Stomach (tissue), 9 donors: Measurements from ENCODE around the gene FLNA. TPM values are rescaled to one million over a fixed set of nuclear protein-coding genes. Genes with fewer than 3 reads are reported as not detected.

Experiments
- DNase-seq, 2 donors: peaks; one replicate each; pipeline versions ENCODE4 v3.0.0 to v3.0.0-alpha.2; 2013 to 2019
- H3K27ac ChIP-seq, 5 donors: fragments of 200-600 bp in 4 of 5; sonication (generic) in 4 of 5; one replicate each; pipeline ENCODE4 v1.5.1; 2013 to 2019; ENCODE audit warnings: mild to moderate bottlenecking in 1 of 5, moderate library complexity in 1 of 5
- H3K27me3 ChIP-seq, 3 donors: fragments of 200-600 bp; sonication (generic); one replicate each; pipeline ENCODE4 v1.5.1; 2017 to 2019; ENCODE audit warnings: mixed run types in 1 of 3
- H3K36me3 ChIP-seq, 4 donors: fragments of 200-600 bp; sonication (generic); 1 replicate in 3 of 4; 2 replicates in 1 of 4; pipeline ENCODE4 v1.5.1; 2016 to 2019
- H3K4me1 ChIP-seq, 4 donors: fragments of 200-600 bp; sonication (generic); one replicate each; pipeline ENCODE4 v1.5.1; 2016 to 2019
- H3K4me3 ChIP-seq, 4 donors: fragments of 200-600 bp; sonication (generic) in 3 of 4; one replicate each; pipeline ENCODE4 v1.5.1; 2016 to 2019; ENCODE audit warnings: mild to moderate bottlenecking in 1 of 4
- H3K9me3 ChIP-seq, 4 donors: fragments of 200-600 bp; sonication (generic); one replicate each; pipeline ENCODE4 v1.5.1; 2016 to 2019
- CTCF ChIP-seq, 7 experiments: fragments of 450-650 bp in 4 of 7; fragments of 200-600 bp in 3 of 7; sonication (generic) in 3 of 7; IDR thresholded peaks; one replicate each; pipeline ENCODE4 v1.5.1; 2016 to 2019; ENCODE audit warnings: antibody characterized with exemption in 7 of 7, control low read depth in 2 of 7, mild to moderate bottlenecking in 1 of 7
- EP300 ChIP-seq: sonication (generic); formaldehyde crosslinking; IDR thresholded peaks from one replicate; pipeline ENCODE4 v1.6.1; 2017; ENCODE audit warnings: antibody characterized with exemption
- POLR2A ChIP-seq, 4 donors: fragments of 450-650 bp; IDR thresholded peaks; one replicate each; pipeline ENCODE4 v1.6.1; 2016; ENCODE audit warnings: antibody characterized with exemption in 4 of 4, control low read depth in 2 of 4, mild to moderate bottlenecking in 1 of 4, moderate library complexity in 1 of 4
- POLR2AphosphoS5 ChIP-seq, 3 donors: sonication (generic); formaldehyde crosslinking; IDR thresholded peaks; one replicate each; pipeline ENCODE4 v1.6.1; 2016; ENCODE audit warnings: antibody characterized with exemption in 3 of 3
- WGBS, 5 donors: extraction: QIAGEN DNeasy Blood & Tissue Kit in 3 of 5; methylation state at CpG; one replicate each; pipeline versions ENCODE4 v1.1.5 to v1.1.7; 2013 to 2018; 5-methylcytosine and 5-hydroxymethylcytosine counted together
- intact Hi-C: fragments of 100-400 bp; cut with DNase I; formaldehyde crosslinking; loops from one replicate; pipeline ENCODE4 v1.15.1; 2023; ENCODE audit warnings: low total_unique reads
- polyA plus RNA-seq, 3 donors: library from polyadenylated mRNA; stranded (reverse); fragments of 200-250 nt; gene quantifications; one replicate each; pipeline ENCODE4 v1.2.3, GENCODE V29; 2013
- total RNA-seq, 5 donors: library from RNA; depleted of rRNA; stranded (reverse); fragments of >200 nt; gene quantifications; one replicate each; pipeline versions ENCODE4 v1.1.0 to v1.2.3, GENCODE V29; 2014 to 2016
- donor health status: healthy with polysubstance abuse.
- donor health status: Bipolar disorder and iron deficiency.
- donor health status: healthy.

The FLNA gene
- total and polyA plus RNA-seq, 8 donors, result 89.2 to 3,511 (median 1,483) TPM

DNA sequence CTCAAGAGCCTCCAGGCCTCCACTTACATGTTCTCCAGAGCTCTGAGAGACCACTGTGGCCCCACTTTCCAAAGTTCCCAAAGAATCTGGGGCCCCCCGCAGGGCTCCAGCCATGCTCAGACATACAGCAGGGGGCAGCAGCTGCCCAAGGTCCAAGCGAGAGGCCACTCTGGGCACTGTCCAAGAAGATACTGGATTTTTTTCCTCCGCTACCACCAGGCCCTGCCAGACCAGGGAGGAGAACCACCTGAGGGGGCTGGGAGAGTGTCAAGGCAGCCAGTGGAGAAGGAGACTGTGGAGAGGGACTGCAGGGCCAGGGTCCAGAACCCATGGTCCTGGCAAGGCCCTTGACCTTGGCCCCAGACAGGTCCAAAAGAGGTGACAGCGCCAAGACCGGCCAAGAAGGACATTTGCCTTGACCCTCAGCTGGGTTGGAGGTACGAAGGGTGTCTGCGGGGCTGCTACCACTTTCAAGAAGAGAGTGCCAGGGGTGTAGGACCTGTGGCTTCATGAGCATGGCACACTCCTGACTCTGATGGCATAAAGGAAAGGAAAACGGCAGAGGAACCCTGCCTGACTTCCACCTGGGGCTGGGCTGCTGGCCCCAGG is 10.0 kb upstream of the FLNA start:
- Histone ChIP-seq H3K4me1 (peaks cover 0 to 24% (median 17%) of the 10 kb centered on the region in 4 donors), H3K4me3 (no peak overlapping the region), H3K27me3 (no peaks in the 10 kb centered on the region), H3K27ac (peak overlapping the region in 1 of 5 donors; percentile 97), H3K36me3 (peaks cover 0 to 14% (median 7%) of the 10 kb centered on the region in 4 donors), H3K9me3 (no peaks in the 10 kb centered on the region)
- peak in 1 of 7 experiments; percentile 12 for TF ChIP-seq CTCF (IDR thresholded peaks at IDR 0.05)
- TF ChIP-seq POLR2AphosphoS5 (IDR thresholded peaks at IDR 0.05), result no peak
- TF ChIP-seq EP300, result no peak
- TF ChIP-seq POLR2A (IDR thresholded peaks at IDR 0.05), result no peak
- 6 to 64% (median 50%) methylated on average over 2 to 8 of the region's 8 CpGs for WGBS, 5 donors
- intact Hi-C loops, result no loop called here
- DNase-seq, result no peak

DNA sequence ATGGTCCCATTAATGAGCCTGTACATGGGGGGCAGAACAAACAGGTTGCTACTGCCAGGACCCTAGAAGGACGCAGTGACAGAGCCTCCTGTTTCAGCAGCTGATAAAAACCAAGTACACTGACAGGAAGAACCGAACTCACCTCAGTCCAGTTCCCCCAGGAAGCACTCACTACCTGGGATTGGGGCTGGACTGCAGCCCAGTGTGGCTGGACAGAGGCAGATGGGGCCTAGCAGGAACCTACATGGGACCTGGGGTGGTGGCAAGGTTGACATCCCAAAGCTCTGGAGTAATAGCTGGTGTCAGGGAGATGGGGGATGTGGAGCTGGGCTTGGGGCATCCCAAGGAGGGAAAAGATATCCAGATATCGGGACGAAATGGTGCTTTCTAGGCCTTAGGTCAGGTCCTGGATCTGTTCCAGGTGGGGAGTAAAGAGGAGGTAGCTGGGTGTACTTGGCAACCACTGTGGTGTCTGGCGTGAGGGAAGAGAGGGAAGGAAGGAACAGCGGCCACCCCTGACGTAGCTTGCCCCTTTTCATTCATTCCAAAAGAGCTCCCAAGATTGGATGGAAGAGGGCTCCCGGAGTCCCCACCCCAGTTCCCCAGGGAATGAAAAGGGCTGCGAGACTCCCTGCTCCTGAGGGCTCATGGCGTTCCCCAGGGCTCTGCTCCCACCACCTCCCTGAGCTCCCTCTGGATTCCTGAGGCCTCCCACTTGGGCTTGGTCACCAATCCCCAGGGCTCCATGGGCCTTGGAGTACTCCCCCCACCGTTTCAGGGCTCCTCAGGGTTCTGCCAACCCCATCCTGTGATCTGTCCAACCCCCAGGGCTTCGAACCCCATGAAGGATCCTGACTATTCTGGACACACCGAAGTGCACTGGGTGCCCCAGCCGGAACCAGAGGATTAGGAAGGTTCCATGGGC is 9.2 kb upstream of the FLNA start:
- H3K4me3 ChIP-seq, result no peak overlapping the region
- H3K36me3 ChIP-seq, result peaks cover 0 to 14% (median 7%) of the 10 kb centered on the region in 4 donors
- peaks cover 0 to 24% (median 17%) of the 10 kb centered on the region in 4 donors for H3K4me1 ChIP-seq
- DNase-seq, result no peak
- WGBS, 5 donors, result 32 to 67% (median 60%) methylated on average over 8 to 14 of the region's 14 CpGs
- H3K27ac ChIP-seq, result peak overlapping the region in 1 of 5 donors; percentile 97
- no peaks in the 10 kb centered on the region for H3K27me3 ChIP-seq
- intact Hi-C loops, result no loop called here
- H3K9me3 ChIP-seq, result no peaks in the 10 kb centered on the region
- TF ChIP-seq POLR2AphosphoS5 (IDR thresholded peaks at IDR 0.05), result no peak
- no peak for TF ChIP-seq CTCF (IDR thresholded peaks at IDR 0.05)
- TF ChIP-seq POLR2A (IDR thresholded peaks at IDR 0.05), result no peak
- no peak for TF ChIP-seq EP300

GRCh38 chrX:154382483-154383069 is 8.1 kb upstream of the FLNA start:
- TF ChIP-seq POLR2A (IDR thresholded peaks at IDR 0.05) (no peak), POLR2AphosphoS5 (IDR thresholded peaks at IDR 0.05) (no peak), CTCF (IDR thresholded peaks at IDR 0.05) (no peak), EP300 (no peak)
- Histone ChIP-seq H3K4me1 (peaks cover 0 to 29% (median 23%) of the 10 kb centered on the region in 4 donors), H3K36me3 (peaks cover 0 to 14% (median 7%) of the 10 kb centered on the region in 4 donors), H3K9me3 (no peaks in the 10 kb centered on the region), H3K27ac (peak overlapping the region in 1 of 5 donors; percentile 97), H3K27me3 (no peaks in the 10 kb centered on the region), H3K4me3 (no peak overlapping the region)
- intact Hi-C loops, result no loop called here
- WGBS, 5 donors, result 66 to 78% (median 71%) methylated on average over 5 to 11 of the region's 11 CpGs
- DNase-seq, result peak in 1 of 2 donors; percentile 53

GRCh38 chrX:154381271-154381670 is 6.8 kb upstream of the FLNA start:
- no peak overlapping the region for H3K4me3 ChIP-seq
- no peaks in the 10 kb centered on the region for H3K9me3 ChIP-seq
- H3K4me1 ChIP-seq, result peaks cover 0 to 29% (median 26%) of the 10 kb centered on the region in 4 donors
- TF ChIP-seq EP300 (no peak), POLR2AphosphoS5 (IDR thresholded peaks at IDR 0.05) (no peak), CTCF (IDR thresholded peaks at IDR 0.05) (no peak), POLR2A (IDR thresholded peaks at IDR 0.05) (no peak)
- peak overlapping the region in 2 of 5 donors; percentile 97 to 99 for H3K27ac ChIP-seq
- H3K27me3 ChIP-seq, result no peaks in the 10 kb centered on the region
- no peak for DNase-seq
- H3K36me3 ChIP-seq, result peaks cover 0 to 14% (median 7%) of the 10 kb centered on the region in 4 donors
- WGBS, 5 donors, result 61 to 79% (median 72%) methylated on average over 6 of the region's 6 CpGs
- intact Hi-C loops, result no loop called here
